GM18867 (cell line): ENCODE results near the gene PARP3.

Experiments used
- ATAC-seq: cut with Tn5 transposase; IDR thresholded peaks from one replicate; pipeline ENCODE4 v1.9.1; 2021; ENCODE audit warnings: mild to moderate bottlenecking, moderate library complexity; ENCODE audit not compliant: unreplicated experiment

PARP3 gene

GRCh38 chr3:51966016-51966415 is 23.9 kb downstream of the PARP3 start:
- ATAC-seq, result no peak

DNA sequence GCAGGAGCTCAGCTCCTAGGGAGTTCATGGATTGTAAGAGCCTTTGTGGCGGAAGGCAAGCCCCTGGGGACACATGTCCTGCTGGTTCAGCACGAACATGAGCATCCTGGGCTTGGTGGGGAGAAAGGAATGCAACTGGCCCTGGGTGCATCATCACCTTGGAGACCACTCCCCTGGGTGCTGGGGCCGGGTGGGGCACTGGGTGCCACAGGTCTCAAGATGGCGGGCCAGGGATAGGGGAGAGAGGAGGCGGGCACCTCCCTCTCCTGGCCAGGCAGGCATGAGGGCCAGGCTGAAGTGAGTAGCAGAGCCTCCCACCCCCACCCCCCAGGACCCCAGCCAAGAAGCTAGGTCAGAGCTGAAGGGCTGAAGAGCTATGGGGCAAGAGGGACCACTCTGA is 24.3 kb downstream of the PARP3 start:
- no peak for ATAC-seq

DNA sequence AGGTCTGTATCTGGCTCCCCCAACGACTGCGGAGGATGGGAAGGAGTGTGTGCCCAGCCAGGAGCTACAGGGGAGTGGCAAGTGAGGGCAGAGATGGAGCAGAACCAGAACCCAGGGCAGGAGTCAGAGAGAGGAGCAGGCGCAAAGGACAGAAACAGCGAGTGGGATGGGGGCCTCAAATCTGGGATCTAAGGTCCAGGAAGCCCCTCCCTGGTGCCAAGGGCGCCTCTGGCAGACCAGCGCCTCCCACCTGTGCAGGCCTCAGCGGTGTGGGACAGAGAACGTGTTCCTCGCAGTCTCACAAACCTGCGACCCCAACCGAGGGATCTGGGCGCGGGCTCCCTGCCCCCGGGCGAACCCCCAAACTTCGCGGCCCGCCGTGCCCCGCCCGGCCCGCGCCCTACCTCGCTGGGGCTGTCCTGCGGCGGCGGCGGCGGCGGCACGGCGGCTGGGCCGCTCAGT is 24.8 kb downstream of the PARP3 start:
- ATAC-seq, result no peak

DNA sequence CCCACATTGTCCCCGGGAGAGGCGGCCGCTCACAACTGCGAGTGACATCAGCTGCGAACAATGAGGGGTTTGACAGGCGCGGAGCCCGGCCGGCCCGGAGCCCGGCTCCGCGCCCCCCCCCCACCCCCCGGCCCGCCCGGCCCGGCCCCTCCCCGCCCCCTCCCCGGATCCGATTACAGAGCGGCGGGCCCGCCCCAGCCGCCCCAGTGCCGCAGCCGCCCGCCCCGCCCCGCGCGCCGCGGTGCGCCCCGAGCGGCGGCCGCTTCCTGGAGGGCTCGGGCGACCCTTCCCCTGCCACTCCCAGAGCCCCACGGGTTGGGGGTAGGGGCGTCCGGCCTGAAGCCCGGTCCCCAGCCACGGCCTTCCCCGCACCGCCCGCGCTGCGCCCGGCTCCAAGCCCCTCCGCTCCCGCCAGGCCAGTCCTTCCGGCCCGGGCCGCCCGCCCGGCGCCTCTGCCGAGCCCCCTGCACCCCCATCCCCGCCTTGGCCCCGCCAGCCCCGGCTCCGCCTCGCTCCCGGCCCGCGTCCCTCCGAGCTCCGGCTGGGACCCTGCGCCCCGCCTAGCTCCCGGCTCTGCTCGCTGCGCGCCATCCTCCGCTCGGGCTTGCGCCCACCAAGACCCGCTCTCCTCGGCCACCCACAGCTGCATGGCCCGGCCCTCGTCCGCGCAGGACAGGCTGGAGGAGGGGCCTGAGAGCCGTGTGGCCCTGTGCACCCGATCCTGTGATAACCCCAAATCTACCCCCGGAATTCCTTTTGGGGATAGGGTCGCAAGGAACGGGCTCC is 25.4 kb downstream of the PARP3 start, which contains the start of gene PCBP4:
Gene PCBP4 (minus strand): TSS at position 71 of the 786 bp plus-strand sequence. CDS start 6,214 bp downstream, outside the sequence.
- peak; percentile 56 for ATAC-seq

GRCh38 chr3:51968170-51968775 is 26.1 kb downstream of the PARP3 start:
- ATAC-seq, result no peak

DNA sequence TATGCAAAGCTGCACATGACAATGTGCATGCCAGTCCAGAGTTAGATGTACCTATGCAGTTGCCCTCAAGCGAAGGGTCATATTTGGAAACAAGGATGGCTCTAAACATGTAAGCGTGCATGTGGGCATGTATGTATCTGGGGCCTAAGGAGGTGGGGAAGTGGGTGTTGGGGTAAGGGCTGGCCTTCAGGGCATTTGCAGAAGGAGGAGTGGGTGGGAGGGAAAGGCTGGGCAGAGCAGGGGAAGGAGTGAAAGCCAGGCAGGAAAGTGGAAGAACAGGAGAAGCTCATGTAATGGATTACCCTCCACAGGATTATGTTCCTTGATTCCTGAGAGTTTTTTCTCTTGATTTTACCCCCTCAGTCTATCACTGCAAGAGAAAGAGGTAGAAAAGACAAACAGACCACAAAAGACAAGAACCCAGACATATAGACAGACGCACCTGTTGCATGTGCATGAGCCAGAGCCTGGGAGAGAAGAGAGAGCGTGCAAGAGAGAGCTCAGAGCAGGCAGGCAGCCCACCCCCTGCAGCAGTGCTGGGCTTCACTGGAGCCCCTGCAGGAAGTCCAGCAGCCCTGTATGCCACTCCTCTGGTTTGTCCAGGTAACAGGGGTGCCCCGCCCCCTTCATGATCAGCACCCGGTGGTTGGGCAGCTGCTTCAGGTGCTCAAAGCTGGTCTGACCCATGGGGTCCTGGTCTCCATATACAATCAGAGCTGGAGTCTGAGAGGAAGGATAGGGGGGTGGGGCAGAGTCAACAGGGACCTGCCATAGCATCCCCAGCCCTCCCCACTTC is 26.9 kb downstream of the PARP3 start:
- no peak for ATAC-seq

DNA sequence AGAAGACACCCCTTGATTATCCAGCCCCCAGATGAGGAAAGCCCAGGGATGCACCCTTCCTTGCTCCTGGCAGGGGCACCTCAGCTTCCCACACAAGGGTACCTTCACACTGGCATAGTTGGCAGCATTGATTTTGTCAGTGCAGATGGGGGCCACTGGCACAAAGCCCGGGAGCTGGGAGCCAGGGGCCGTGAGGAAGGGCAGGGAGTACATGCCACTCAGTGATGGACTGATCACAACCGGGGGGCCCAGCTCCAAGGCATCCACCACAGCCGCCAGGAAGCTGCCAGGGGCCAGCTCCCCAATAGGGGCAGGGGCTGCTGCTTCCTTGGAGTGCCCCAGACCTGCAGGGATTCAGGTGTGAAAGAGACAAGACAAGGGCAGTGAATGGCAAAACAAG is 27.7 kb downstream of the PARP3 start:
- ATAC-seq, result no peak

- ATAC-seq, result no peak
These were observed 28.6 kb downstream of the PARP3 start for GRCh38 chr3:51970606-51971300.

- no peak for ATAC-seq
These were observed 29.2 kb downstream of the PARP3 start for GRCh38 chr3:51971350-51971749.

- ATAC-seq, result peak; percentile 12
These were observed 32.3 kb downstream of the PARP3 start for GRCh38 chr3:51974277-51974962.

GRCh38 chr3:51974963-51975851 is 33.0 kb downstream of the PARP3 start, which contains the start of gene ABHD14A:
ABHD14A (plus strand) TSS chr3:51975064; CDS start chr3:51975136, 72 bp downstream.
- peak; percentile 65 for ATAC-seq

DNA sequence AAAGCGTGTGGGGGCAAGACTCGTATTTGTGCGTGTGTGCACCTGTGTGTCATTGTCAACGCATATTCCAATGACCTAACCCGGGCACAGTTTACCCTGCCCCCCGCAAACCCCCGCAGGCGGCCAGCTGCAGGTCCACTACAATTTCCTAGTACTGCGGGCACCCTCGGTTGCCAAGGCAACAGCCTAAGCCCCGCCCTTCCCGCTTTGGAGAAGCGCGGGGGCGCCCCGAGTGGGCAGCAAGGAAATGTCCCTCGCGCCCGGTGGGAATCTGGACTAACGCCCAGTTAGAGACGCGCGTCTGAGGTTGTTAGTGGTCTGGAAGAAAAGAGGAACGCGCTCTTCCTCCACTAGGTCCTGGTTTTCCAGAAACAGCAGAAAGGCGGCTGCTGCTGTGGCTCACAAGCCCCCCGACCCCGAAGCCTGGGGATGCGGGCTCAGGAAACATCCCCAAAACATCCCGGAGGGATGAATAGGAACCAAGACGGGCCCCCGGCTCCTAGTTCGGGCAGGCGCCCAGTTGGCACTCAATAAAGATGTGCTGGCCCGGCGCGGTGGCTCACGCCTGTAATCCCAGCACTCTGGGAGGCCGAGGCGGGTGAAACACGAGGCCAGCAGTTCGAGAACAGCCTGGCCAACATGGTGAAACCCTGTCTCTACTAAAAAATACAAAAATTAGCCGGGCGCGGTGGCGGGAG is 33.8 kb downstream of the PARP3 start:
- ATAC-seq, result no peak

DNA sequence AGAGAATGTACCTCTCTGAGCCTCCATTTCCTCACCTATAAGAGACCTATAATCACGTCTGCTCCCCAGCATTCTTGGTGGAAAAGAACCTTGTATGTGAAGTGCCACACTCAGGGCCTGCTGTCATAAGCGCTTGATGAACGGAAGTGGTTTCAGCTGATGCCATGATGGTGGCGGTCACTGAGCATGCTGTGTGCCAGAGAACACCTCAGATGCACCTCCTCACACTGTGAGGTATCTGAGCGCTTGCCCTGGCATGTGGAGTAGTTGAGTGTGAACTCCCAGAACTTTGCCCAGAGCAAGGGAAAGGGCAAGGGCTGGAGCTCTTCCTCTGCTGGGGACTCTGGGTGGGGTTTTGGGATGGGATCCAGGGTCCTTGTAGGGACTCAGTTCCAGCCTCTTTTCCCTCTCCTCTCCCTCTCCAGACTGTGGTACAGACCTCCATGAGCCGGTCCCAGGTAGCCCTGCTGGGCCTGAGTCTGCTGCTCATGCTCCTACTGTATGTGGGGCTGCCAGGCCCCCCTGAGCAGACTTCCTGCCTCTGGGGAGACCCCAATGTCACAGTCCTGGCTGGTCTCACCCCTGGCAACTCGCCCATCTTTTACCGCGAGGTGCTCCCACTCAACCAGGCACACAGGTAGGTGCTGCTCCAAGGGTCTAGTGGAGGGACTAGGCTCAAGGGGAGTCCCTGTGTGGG is 35.4 kb downstream of the PARP3 start:
- ATAC-seq, result no peak

GRCh38 chr3:51978143-51978502 is 36.0 kb downstream of the PARP3 start:
- ATAC-seq, result no peak

DNA sequence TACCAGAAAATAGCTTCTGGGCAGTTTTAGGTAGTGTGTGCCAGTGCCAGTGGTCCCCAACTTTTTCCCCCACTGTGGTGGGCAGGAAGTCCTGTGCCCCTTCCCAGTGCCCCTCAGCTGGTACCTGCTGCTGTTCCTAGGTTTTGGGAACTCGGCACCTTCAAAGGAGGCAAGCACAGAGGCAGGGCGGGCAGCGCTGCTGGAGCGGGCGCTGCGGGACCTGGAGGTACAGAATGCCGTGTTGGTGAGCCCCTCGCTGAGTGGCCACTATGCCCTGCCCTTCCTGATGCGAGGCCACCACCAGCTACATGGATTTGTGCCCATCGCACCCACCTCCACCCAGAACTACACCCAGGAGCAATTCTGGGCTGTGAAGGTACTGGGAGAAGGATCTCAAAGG is 38.1 kb downstream of the PARP3 start:
- ATAC-seq, result no peak

- ATAC-seq, result peak; percentile 46
These were observed 40.2 kb downstream of the PARP3 start for GRCh38 chr3:51982352-51982837.

- peak; percentile 78 for ATAC-seq
These were observed 40.8 kb downstream of the PARP3 start, which contains the start of gene ACY1 for GRCh38 chr3:51982838-51983577. ACY1 (plus strand) TSS chr3:51983535; CDS start chr3:51984065, 530 bp downstream.
